PFSK-1 (cell line): ENCODE measurements around the gene GZMH.

Experiments used
- FOXP2 ChIP-seq: optimal IDR thresholded peaks from 2 replicates; pipeline ENCODE3; 2011; ENCODE audit warnings: borderline replicate concordance, control low read depth, inconsistent platforms; ENCODE audit not compliant: insufficient read depth; ENCODE audit errors: extremely low read length, extremely low read depth
- POLR2AphosphoS5 ChIP-seq: IDR thresholded peaks from 2 replicates; pipeline ENCODE4 v1.6.1; 2012; ENCODE audit warnings: low read depth, mild to moderate bottlenecking, control low read depth, low read length, moderate library complexity
- SIN3A ChIP-seq: IDR thresholded peaks from 2 replicates; pipeline ENCODE4 v1.6.1; 2012; ENCODE audit warnings: mild to moderate bottlenecking, low read length, moderate library complexity, borderline replicate concordance; ENCODE audit not compliant: insufficient read depth
- TAF1 ChIP-seq: IDR thresholded peaks from 2 replicates; pipeline ENCODE4 v1.6.1; 2012; ENCODE audit warnings: low read length, control low read depth, borderline replicate concordance; ENCODE audit not compliant: insufficient read depth
- TF ChIP-seq, protein P1 (sequence below), 2 experiments: IDR thresholded peaks; 2 replicates each; pipeline versions ENCODE4 v1.6.1 to v1.8.0; 2011 to 2012; ENCODE audit warnings: low read depth in 2 of 2, low read length in 2 of 2, control low read depth in 1 of 2, inconsistent platforms in 1 of 2, mild to moderate bottlenecking in 1 of 2, moderate library complexity in 1 of 2; ENCODE audit not compliant: insufficient read depth in 1 of 2

GZMH gene

DNA sequence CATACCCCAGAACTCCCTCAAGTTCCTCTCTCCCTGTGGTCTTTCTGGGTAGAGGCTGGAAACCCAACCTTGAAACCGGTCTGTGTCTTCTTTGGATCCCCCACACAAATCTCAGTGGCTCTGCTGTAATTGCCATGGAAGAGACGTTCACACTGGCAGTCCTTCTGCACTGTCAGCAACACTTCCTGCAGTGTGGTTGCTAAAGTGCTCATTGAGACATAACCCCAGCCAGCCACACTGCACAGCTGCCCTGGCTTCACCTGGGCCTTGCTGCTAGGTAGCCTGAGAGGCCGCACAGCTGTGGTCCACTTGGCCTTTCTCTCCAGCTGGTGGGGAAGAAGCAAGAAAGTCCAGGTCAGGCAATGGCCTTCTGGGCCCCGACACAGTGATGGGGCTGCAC is 2.4 kb downstream of the GZMH start:
- TF ChIP-seq POLR2AphosphoS5 (no peak), TAF1 (no peak), FOXP2 (no peak), SIN3A (no peak)
- TF ChIP-seq, protein P1, sequence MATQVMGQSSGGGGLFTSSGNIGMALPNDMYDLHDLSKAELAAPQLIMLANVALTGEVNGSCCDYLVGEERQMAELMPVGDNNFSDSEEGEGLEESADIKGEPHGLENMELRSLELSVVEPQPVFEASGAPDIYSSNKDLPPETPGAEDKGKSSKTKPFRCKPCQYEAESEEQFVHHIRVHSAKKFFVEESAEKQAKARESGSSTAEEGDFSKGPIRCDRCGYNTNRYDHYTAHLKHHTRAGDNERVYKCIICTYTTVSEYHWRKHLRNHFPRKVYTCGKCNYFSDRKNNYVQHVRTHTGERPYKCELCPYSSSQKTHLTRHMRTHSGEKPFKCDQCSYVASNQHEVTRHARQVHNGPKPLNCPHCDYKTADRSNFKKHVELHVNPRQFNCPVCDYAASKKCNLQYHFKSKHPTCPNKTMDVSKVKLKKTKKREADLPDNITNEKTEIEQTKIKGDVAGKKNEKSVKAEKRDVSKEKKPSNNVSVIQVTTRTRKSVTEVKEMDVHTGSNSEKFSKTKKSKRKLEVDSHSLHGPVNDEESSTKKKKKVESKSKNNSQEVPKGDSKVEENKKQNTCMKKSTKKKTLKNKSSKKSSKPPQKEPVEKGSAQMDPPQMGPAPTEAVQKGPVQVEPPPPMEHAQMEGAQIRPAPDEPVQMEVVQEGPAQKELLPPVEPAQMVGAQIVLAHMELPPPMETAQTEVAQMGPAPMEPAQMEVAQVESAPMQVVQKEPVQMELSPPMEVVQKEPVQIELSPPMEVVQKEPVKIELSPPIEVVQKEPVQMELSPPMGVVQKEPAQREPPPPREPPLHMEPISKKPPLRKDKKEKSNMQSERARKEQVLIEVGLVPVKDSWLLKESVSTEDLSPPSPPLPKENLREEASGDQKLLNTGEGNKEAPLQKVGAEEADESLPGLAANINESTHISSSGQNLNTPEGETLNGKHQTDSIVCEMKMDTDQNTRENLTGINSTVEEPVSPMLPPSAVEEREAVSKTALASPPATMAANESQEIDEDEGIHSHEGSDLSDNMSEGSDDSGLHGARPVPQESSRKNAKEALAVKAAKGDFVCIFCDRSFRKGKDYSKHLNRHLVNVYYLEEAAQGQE (IDR thresholded peaks at IDR 0.05; ENCODE audit: insufficient read depth in 1 of 2, low read depth in 2 of 2, low read length in 2 of 2): no peak

DNA sequence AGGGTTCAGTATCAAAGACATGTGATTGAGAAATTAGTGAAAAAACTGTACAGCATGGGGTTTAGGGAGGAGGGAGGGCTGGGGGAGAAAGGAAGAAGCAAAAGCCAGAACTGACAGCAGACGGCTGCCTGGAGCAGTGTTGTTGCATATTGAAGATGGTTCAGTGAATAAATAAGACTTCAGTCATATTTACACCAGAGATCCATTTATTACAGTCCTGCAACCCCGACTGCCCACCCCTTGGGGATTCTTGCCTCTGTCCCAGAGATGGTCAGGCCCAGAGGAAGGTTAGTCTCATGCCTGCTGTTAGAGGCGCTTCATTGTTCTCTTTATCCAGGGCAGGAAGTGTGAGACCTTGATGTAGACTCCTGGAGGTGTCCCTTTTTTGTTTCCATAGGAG is 3.2 kb downstream of the GZMH start:
- TF ChIP-seq SIN3A: no peak
- TF ChIP-seq, protein P1 (IDR thresholded peaks at IDR 0.05; ENCODE audit: insufficient read depth in 1 of 2, low read depth in 2 of 2, low read length in 2 of 2): no peak
- TF ChIP-seq FOXP2: no peak
- no peak for TF ChIP-seq POLR2AphosphoS5
- TF ChIP-seq TAF1: no peak

DNA sequence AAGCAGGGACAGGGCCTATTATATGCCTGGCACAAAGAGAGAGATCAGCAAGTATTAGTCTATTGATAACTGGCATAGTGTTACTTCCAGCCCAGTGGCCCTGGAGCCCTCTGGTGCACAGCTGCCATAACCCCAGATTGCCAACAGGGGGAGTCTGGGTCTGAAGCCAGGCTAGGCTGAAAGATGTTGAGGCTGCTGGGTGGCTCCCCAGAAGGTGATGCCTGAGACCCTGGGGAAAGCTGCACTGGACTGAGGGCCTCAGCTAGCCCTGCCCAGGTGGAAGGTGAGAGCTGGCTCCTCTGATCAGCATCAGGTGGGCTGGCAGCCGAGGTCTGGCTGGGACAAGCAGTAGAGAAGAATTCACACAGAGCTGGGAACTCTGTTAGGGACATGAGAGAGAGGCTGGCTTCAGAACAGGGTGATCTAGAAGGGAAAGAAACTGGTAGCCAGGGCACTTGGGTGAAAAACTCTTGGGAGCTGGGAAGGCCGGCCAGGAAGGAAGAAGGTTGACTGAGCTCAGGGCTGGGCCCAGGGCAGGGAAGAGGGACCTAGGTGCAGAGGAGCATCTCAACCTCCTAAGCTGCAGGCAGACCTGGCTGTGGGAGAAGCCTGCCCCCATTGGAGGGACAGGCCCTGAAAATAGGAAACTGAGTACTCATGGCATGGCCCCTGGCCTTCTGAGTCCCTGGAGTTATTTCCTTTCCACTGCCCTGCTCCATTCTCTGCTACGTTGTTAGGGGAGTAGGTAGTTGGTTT is 3.9 kb downstream of the GZMH start:
- TF ChIP-seq FOXP2 (no peak), SIN3A (no peak), POLR2AphosphoS5 (no peak), TAF1 (no peak)
- TF ChIP-seq, protein P1 (IDR thresholded peaks at IDR 0.05; ENCODE audit: insufficient read depth in 1 of 2, low read depth in 2 of 2, low read length in 2 of 2): no peak

DNA sequence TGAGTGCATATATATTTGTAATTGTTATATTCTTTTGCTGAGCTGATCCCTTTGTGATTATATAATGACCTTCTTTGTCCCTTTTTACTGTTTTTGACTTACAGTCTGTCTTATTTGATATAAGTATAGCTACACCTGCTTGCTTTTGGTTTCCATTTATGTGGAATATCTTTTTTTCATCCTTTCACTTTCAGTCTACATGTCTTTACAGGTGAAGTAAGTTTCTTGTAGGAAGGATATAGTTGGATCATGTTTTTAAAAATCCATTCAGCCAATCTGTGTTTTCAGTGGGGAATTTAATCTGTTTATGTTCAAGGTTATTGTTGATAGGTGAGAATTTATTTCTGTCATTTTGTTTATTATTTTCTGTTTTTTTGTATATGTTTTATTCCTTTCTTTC is 12.1 kb downstream of the GZMH start:
- TF ChIP-seq, protein P1 (IDR thresholded peaks at IDR 0.05; ENCODE audit: insufficient read depth in 1 of 2, low read depth in 2 of 2, low read length in 2 of 2): no peak
- TF ChIP-seq FOXP2: no peak
- no peak for TF ChIP-seq SIN3A
- TF ChIP-seq POLR2AphosphoS5: no peak
- no peak for TF ChIP-seq TAF1
